ENCODE measurements around the gene NLRP13. TPM values are rescaled to one million over a fixed set of nuclear protein-coding genes. Genes with fewer than 3 reads are reported as not detected.
"Not testable (repeated sequence)": the region's sequence is repeated elsewhere in the genome, so short reads cannot be mapped to it uniquely, and the experiment has no call there.

Gene NLRP13
- total RNA-seq, 1 experiment from 2014 or later: not detected

DNA sequence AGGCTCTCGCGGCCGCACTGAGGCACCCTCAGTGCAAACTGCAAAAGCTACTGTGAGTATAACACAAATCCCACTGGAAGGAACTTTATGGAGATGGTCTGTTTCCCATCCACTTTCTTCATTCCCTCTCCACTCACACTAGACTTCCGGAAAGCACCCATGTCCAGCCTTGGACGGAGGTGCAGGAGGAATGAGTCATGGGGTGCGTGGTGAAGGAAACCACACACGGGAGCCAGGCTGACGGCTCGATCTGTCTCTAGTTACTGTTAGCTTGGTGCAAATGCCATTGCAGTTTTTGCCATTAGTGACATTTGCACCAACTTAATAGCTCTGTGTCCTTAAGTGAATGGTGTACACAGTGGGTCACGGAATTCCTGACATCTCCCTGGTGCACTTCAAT, 30.1 kb upstream of the NLRP13 start:
- intact Hi-C loops (cut with micrococcal nuclease; ENCODE audit: unreplicated experiment): no loop called here
- Histone ChIP-seq H3K4me1 (ENCODE audit: insufficient read depth, low read length, poor library complexity, severe bottlenecking) (no peaks in the 10 kb centered on the region), H3K4me3 (ENCODE audit: low read depth, low read length, poor library complexity, severe bottlenecking) (no peak overlapping the region), H3K9me3 (ENCODE audit: low read depth, low read length, poor library complexity, severe bottlenecking) (no peaks in the 10 kb centered on the region), H3K36me3 (ENCODE audit: insufficient read depth, low read length, poor library complexity, severe bottlenecking) (no peaks in the 10 kb centered on the region), H3K27me3 (replicated peaks; ENCODE audit: insufficient read depth, low read depth, low read length, poor library complexity) (no peaks in the 10 kb centered on the region), H3K27ac (ENCODE audit: low read depth, low read length, poor library complexity, severe bottlenecking) (no peak overlapping the region)
- CTCF ChIA-PET: no interaction called here
- DNase-seq (ENCODE audit: low spot score): no peak
- TF ChIP-seq EZH2 (IDR thresholded peaks at IDR 0.05; ENCODE audit: borderline replicate concordance, low read depth, low read length, poor library complexity, severe bottlenecking) (no peak), CTCF (conservative IDR thresholded peaks at IDR 0.05; ENCODE audit: low read depth, low read length) (no peak)
- POLR2A ChIA-PET (ENCODE audit: low non-redundant PET): no interaction called here
- no TSS peak for BruUV-seq (replicated peaks)

GRCh38 chr19:55959996-55960675, 28.0 kb upstream of the NLRP13 start:
- no peaks in the 10 kb centered on the region for H3K9me3 ChIP-seq (ENCODE audit: low read depth, low read length, poor library complexity, severe bottlenecking)
- no peaks in the 10 kb centered on the region for H3K36me3 ChIP-seq (ENCODE audit: insufficient read depth, low read length, poor library complexity, severe bottlenecking)
- no peak for TF ChIP-seq EZH2 (IDR thresholded peaks at IDR 0.05; ENCODE audit: borderline replicate concordance, low read depth, low read length, poor library complexity, severe bottlenecking)
- no peak for TF ChIP-seq CTCF (conservative IDR thresholded peaks at IDR 0.05; ENCODE audit: low read depth, low read length)
- ChIA-PET POLR2A (ENCODE audit: low non-redundant PET) (no interaction called here), CTCF (no interaction called here)
- BruUV-seq (replicated peaks): no TSS peak
- no peaks in the 10 kb centered on the region for H3K27me3 ChIP-seq (replicated peaks; ENCODE audit: insufficient read depth, low read depth, low read length, poor library complexity)
- DNase-seq (ENCODE audit: low spot score): no peak
- no peaks in the 10 kb centered on the region for H3K4me1 ChIP-seq (ENCODE audit: insufficient read depth, low read length, poor library complexity, severe bottlenecking)
- H3K4me3 ChIP-seq (ENCODE audit: low read depth, low read length, poor library complexity, severe bottlenecking): no peak overlapping the region
- no peak overlapping the region for H3K27ac ChIP-seq (ENCODE audit: low read depth, low read length, poor library complexity, severe bottlenecking)
- intact Hi-C loops (cut with micrococcal nuclease; ENCODE audit: unreplicated experiment): no loop called here

DNA sequence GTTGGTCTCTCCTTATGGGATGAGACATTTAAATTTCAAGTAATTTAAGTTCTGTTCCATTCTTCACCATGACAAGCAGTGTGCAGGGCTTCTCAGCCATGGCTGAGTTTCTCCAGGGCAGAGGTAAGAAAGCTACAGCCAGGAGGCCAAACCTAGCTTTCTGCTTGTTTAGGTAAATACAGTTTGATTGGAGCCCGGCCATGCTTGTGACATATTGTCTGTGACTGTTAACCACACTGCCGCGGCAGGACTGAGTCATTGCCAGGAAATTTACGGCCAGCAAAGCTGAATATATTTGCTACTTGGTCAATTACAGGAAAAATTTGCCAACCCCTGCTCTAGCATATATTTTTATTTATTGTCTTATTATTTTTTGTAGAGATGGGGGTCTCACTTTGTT, 26.2 kb upstream of the NLRP13 start:
- intact Hi-C loops (cut with micrococcal nuclease; ENCODE audit: unreplicated experiment): no loop called here
- CTCF ChIA-PET: no interaction called here
- H3K27me3 ChIP-seq (replicated peaks; ENCODE audit: insufficient read depth, low read depth, low read length, poor library complexity): no peaks in the 10 kb centered on the region
- no TSS peak for BruUV-seq (replicated peaks)
- H3K4me1 ChIP-seq (ENCODE audit: insufficient read depth, low read length, poor library complexity, severe bottlenecking): no peaks in the 10 kb centered on the region
- H3K36me3 ChIP-seq (ENCODE audit: insufficient read depth, low read length, poor library complexity, severe bottlenecking): no peaks in the 10 kb centered on the region
- no peak for DNase-seq (ENCODE audit: low spot score)
- TF ChIP-seq EZH2 (IDR thresholded peaks at IDR 0.05; ENCODE audit: borderline replicate concordance, low read depth, low read length, poor library complexity, severe bottlenecking): no peak
- H3K9me3 ChIP-seq (ENCODE audit: low read depth, low read length, poor library complexity, severe bottlenecking): no peaks in the 10 kb centered on the region
- POLR2A ChIA-PET (ENCODE audit: low non-redundant PET): no interaction called here
- no peak overlapping the region for H3K27ac ChIP-seq (ENCODE audit: low read depth, low read length, poor library complexity, severe bottlenecking)
- no peak overlapping the region for H3K4me3 ChIP-seq (ENCODE audit: low read depth, low read length, poor library complexity, severe bottlenecking)

DNA sequence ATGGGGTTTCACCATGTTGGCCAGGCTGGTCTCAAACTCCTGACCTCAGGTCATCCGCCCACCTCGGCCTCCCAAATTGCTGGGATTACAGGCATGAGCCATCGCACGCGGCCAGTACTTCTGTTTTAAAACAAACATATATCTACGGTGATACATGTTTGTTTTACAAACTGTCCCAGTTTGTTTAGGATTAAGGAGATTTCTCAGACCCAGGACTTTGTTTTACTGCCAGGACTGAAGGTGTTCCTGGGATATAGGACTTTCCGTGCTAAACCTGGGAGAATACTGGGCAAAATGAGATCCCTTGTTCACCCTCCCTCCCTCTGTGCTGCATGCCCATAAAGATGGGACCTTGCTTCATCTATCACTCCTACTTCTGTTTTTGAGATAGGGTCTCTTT, 24.3 kb upstream of the NLRP13 start:
- H3K4me3 ChIP-seq (ENCODE audit: low read depth, low read length, poor library complexity, severe bottlenecking): no peak overlapping the region
- ChIA-PET CTCF (no interaction called here), POLR2A (ENCODE audit: low non-redundant PET) (no interaction called here)
- TF ChIP-seq EZH2 (IDR thresholded peaks at IDR 0.05; ENCODE audit: borderline replicate concordance, low read depth, low read length, poor library complexity, severe bottlenecking) (no peak), CTCF (conservative IDR thresholded peaks at IDR 0.05; ENCODE audit: low read depth, low read length) (no peak)
- intact Hi-C loops (cut with micrococcal nuclease; ENCODE audit: unreplicated experiment): no loop called here
- H3K9me3 ChIP-seq (ENCODE audit: low read depth, low read length, poor library complexity, severe bottlenecking): no peaks in the 10 kb centered on the region
- DNase-seq (ENCODE audit: low spot score): no peak
- no peaks in the 10 kb centered on the region for H3K36me3 ChIP-seq (ENCODE audit: insufficient read depth, low read length, poor library complexity, severe bottlenecking)
- H3K27ac ChIP-seq (ENCODE audit: low read depth, low read length, poor library complexity, severe bottlenecking): no peak overlapping the region
- H3K4me1 ChIP-seq (ENCODE audit: insufficient read depth, low read length, poor library complexity, severe bottlenecking): no peaks in the 10 kb centered on the region
- BruUV-seq (replicated peaks): no TSS peak
- no peaks in the 10 kb centered on the region for H3K27me3 ChIP-seq (replicated peaks; ENCODE audit: insufficient read depth, low read depth, low read length, poor library complexity)

- CTCF ChIA-PET; DNase-seq (ENCODE audit: low spot score); POLR2A ChIA-PET (ENCODE audit: low non-redundant PET); BruUV-seq (replicated peaks); H3K36me3 ChIP-seq (ENCODE audit: insufficient read depth, low read length, poor library complexity, severe bottlenecking); H3K27me3 ChIP-seq (replicated peaks; ENCODE audit: insufficient read depth, low read depth, low read length, poor library complexity); H3K4me1 ChIP-seq (ENCODE audit: insufficient read depth, low read length, poor library complexity, severe bottlenecking); intact Hi-C loops (cut with micrococcal nuclease; ENCODE audit: unreplicated experiment); H3K4me3 ChIP-seq (ENCODE audit: low read depth, low read length, poor library complexity, severe bottlenecking); H3K27ac ChIP-seq (ENCODE audit: low read depth, low read length, poor library complexity, severe bottlenecking); H3K9me3 ChIP-seq (ENCODE audit: low read depth, low read length, poor library complexity, severe bottlenecking): not testable (repeated sequence)
Measured at GRCh38 chr19:55950566-55950965, 18.4 kb upstream of the NLRP13 start.

Measured in A673 (cell line).